Measurements from ENCODE around the gene C4BPB.

Gene C4BPB

DNA sequence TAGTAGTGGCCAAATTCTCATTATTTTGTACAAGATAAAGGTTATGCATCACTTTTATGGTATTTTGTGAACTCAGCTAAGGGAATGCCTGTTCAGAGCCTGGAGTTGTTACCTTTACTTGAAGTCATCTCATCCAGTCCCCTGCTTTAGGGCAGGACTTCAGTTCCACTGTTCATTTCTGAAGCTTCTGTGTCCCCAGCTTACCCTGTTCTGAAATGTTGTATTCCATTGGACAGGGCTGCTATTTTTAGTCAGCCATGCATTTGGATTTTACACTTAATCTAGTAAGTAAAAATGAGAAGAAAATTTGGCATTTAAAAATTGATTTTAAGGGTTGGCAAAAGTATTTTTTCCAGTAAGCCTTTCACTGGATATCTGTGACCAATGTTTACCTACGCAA, 11.6 kb upstream of the C4BPB start:
- no peak for DNase-seq (ENCODE audit: low read depth)
- TF ChIP-seq, protein P1, sequence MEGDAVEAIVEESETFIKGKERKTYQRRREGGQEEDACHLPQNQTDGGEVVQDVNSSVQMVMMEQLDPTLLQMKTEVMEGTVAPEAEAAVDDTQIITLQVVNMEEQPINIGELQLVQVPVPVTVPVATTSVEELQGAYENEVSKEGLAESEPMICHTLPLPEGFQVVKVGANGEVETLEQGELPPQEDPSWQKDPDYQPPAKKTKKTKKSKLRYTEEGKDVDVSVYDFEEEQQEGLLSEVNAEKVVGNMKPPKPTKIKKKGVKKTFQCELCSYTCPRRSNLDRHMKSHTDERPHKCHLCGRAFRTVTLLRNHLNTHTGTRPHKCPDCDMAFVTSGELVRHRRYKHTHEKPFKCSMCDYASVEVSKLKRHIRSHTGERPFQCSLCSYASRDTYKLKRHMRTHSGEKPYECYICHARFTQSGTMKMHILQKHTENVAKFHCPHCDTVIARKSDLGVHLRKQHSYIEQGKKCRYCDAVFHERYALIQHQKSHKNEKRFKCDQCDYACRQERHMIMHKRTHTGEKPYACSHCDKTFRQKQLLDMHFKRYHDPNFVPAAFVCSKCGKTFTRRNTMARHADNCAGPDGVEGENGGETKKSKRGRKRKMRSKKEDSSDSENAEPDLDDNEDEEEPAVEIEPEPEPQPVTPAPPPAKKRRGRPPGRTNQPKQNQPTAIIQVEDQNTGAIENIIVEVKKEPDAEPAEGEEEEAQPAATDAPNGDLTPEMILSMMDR (conservative IDR thresholded peaks at IDR 0.05; ENCODE audit: low read length) = no peak; the same call in 1 of the 2 replicates
- H3K4me3 ChIP-seq (ENCODE audit: low read length) = no peak overlapping the region

DNA sequence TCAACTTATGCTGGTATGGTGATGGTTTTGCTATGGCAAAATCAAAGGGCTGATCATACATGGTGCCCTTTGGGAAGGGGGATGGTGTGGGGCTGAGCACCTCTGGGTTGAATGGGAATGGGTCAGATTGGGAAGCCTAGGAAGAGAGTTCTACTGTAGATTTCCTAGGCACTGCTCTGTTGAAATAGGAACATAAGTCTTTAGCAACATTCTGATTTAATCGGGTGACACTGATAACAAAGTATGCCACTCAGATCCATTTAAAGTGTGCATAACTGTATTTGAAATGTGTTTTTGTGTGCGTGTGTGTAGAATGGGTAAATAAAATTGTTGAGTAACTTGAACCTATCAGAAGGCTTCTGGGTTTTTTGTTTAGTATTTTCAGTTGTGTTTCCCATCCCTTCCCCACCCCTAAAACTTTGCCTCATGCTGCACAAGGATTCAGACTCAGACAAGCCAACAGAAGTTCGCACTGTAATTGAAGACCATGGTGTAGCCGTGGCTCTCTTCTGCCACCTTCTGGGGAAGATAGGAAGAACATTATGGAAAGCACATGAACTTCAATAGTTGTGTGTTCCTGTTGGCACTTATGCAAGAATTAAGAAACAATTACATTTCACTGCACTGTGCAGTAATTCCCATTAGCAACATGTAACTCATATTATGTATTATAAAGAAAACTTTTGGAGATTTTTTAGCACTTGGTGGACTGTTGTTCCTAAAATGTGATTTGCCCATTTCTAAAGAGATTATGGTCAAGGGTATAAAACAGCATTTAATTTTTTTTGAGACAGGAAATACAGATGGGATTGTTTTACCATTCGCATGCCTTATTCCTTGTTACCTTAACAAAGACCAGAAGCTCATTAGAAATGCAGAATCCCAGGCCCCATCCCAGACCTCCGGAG, 10.9 kb upstream of the C4BPB start:
- H3K4me3 ChIP-seq (ENCODE audit: low read length) = no peak overlapping the region
- TF ChIP-seq, protein P1 (conservative IDR thresholded peaks at IDR 0.05; ENCODE audit: low read length) = peak; percentile 99
- DNase-seq (ENCODE audit: low read depth) = peak; percentile 81

DNA sequence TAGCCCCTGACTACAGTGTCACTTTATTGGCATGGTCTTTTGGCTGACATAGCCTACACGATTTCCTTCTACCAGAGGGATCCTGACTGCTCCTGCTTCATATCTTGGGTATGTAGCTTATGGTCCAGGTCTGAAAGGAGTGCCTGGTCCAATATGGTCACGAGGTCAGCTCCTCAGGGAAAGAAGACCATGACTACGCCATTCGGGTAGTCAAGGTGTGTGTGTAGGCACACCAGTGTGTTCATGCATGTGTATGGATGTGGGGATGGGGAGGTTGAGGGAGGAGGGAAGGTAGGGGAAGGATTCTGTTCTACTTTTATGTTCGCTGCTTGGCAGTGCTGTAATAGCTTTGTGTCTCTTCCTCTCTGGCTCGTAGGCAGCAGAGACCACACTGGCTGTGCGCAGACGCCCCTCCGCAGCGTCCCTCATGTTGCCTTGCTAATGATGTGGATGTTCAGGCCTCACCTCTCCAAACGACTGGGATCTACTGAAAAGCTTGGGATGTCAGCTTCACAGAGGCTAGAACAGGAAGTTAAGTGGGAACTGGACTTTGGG, 10.0 kb upstream of the C4BPB start:
- H3K4me3 ChIP-seq (ENCODE audit: low read length) = no peak overlapping the region
- TF ChIP-seq, protein P1 (conservative IDR thresholded peaks at IDR 0.05; ENCODE audit: low read length) = no peak
- no peak for DNase-seq (ENCODE audit: low read depth)

DNA sequence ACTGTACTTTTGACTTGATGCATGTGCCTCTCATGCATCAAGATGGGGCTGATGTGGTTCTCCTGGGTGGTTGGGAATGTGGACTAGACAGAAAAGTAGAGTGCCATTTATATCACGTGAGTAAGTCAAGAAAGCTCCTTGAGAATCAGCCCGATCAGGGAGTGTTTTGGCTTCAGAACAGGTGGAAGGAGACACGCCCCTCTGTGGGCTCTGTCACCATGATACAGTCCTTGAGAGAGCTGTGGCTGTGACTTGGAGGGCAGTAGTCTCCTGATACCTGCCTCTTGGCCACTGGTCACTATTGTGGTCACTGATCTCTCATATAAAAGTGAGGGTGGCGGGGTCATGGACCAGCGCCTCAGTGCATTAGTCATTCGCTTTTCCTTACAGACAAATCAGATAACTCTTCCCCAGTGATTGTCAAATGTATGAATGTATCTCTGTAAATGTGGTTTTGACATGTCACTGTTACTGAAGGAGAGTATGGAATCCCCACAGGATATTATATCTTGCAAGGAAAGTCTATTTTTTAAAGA, 8.9 kb upstream of the C4BPB start:
- no peak for DNase-seq (ENCODE audit: low read depth)
- H3K4me3 ChIP-seq (ENCODE audit: low read length) = no peak overlapping the region
- TF ChIP-seq, protein P1 (conservative IDR thresholded peaks at IDR 0.05; ENCODE audit: low read length) = no peak

DNA sequence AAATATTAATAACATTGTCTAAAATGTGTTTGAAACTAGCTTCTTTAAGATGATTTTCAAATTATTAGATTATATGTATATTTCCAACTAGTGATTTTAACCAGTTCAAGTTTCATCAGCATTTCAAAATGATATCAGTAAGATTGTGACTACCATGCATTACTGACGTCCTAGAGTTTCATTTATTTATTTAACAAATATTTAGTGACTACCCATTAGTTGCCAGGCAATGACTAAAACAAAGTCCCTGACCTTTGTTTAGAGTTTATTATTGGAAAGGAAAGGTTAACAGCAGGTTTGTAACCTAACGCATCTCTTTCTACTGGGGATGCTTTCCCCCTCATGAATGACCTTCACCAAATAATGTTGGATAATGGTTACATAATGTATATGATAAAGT, 7.6 kb upstream of the C4BPB start:
- no peak for DNase-seq (ENCODE audit: low read depth)
- TF ChIP-seq, protein P1 (conservative IDR thresholded peaks at IDR 0.05; ENCODE audit: low read length) = no peak
- H3K4me3 ChIP-seq (ENCODE audit: low read length) = no peak overlapping the region

DNA sequence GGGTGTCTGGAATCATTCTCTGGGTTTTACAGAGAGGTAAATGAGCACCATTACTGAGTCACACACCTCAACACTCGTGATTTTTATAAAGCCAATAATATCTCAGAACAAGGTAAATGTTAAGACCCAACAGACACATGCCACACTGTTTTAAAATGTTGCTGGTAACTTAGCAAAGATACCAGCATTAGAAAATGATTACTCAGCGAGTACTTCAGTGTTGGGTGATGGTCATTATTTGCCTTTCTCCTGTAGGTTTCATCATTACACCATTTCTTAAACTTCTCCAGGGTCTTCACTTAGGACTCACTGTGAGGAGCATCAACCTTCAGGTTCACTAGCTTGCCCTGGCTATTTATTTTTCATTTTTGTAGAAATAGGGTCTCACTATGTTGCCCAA, 6.9 kb upstream of the C4BPB start:
- no peak for DNase-seq (ENCODE audit: low read depth)
- H3K4me3 ChIP-seq (ENCODE audit: low read length) = no peak overlapping the region
- TF ChIP-seq, protein P1 (conservative IDR thresholded peaks at IDR 0.05; ENCODE audit: low read length) = no peak

Data from AG10803 (cell line).